Bronchial epithelial cell (primary cell): Measurements from ENCODE around the gene MCM3AP. TPM values are rescaled to one million over a fixed set of nuclear protein-coding genes. Genes with fewer than 3 reads are reported as not detected.

Experiments
- DNase-seq: peaks from one replicate; pipeline ENCODE4 v3.0.0-alpha.2; 2010; ENCODE audit warnings: low read depth
- FAIRE-seq: peaks from 2 replicates; lab custom pipeline; 2011; peaks lifted over from hg19 to GRCh38; lab: Jason Lieb, UNC
- H3K27me3 ChIP-seq: 2 replicates; pipeline ENCODE4 v1.5.1; 2011; ENCODE audit warnings: low read length; ENCODE audit not compliant: control insufficient read depth, insufficient read depth
- H3K36me3 ChIP-seq: 2 replicates; pipeline ENCODE4 v1.5.1; 2011; ENCODE audit warnings: low read length; ENCODE audit not compliant: control insufficient read depth, insufficient read depth
- H3K4me3 ChIP-seq: 2 replicates; pipeline ENCODE4 v1.5.1; 2011; ENCODE audit warnings: mild to moderate bottlenecking, low read depth, low read length, control low read depth
- CTCF ChIP-seq: IDR thresholded peaks from 2 replicates; pipeline ENCODE4 v1.5.1; 2011; ENCODE audit warnings: mild to moderate bottlenecking, moderate library complexity, low read length, control low read depth, inconsistent platforms; ENCODE audit not compliant: insufficient read depth, severe bottlenecking
- total RNA-seq: library from RNA; depleted of rRNA; stranded (reverse); fragments of >200 nt; gene quantifications from 2 replicates; pipeline ENCODE4 v1.2.1, GENCODE V29; 2014

The MCM3AP gene
- total RNA-seq, 1 donor from 2014 or later: 70.8 TPM

DNA sequence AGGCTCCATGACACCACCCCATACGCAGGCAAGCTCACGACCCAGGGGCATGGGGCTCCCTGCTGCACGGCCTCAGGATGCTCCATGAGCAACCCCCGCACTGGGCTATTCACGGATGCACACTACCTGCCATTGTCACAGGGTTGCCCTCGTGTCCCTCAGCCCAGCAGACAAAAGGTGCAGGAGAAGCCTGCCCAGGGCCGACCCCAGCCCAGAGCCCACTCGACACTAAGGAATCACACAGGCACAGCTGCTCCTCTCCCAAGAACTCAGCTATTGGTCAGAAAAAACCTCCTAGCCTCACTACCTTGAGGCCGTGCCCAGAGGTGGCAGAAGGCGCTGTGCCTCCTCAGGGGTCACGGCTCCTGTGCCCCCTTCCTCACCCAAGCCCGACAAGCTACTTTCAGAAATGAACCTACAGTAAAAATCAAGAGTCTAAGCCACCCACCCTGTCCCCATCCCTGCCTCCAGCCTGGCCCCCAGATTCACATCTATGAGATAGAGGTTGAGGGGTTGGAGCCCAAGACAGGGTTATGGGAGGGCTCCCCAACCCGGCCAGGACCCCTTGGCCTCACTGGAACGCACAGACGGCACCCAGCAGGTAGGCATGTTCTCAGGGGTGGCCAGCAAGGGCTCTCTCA is 94.8 kb downstream of the MCM3AP start:
- FAIRE-seq (no peak), DNase-seq (no peak)
- Histone ChIP-seq H3K4me3 (no peak overlapping the region), H3K36me3 (peaks cover 21% of the 10 kb centered on the region), H3K27me3 (no peaks in the 10 kb centered on the region)
- TF ChIP-seq CTCF: no peak

GRCh38 chr21:46189959-46190490 is 95.4 kb downstream of the MCM3AP start:
- no peak for FAIRE-seq
- Histone ChIP-seq H3K27me3 (no peaks in the 10 kb centered on the region), H3K36me3 (peaks cover 19% of the 10 kb centered on the region), H3K4me3 (no peak overlapping the region)
- no peak for TF ChIP-seq CTCF
- DNase-seq: no peak

- no peaks in the 10 kb centered on the region for H3K27me3 ChIP-seq
- H3K4me3 ChIP-seq: no peak overlapping the region
- FAIRE-seq (no peak), DNase-seq (peak; percentile 34)
- H3K36me3 ChIP-seq: peaks cover 15% of the 10 kb centered on the region
- no peak for TF ChIP-seq CTCF
Measured at GRCh38 chr21:46189213-46189958, 96.0 kb downstream of the MCM3AP start.

DNA sequence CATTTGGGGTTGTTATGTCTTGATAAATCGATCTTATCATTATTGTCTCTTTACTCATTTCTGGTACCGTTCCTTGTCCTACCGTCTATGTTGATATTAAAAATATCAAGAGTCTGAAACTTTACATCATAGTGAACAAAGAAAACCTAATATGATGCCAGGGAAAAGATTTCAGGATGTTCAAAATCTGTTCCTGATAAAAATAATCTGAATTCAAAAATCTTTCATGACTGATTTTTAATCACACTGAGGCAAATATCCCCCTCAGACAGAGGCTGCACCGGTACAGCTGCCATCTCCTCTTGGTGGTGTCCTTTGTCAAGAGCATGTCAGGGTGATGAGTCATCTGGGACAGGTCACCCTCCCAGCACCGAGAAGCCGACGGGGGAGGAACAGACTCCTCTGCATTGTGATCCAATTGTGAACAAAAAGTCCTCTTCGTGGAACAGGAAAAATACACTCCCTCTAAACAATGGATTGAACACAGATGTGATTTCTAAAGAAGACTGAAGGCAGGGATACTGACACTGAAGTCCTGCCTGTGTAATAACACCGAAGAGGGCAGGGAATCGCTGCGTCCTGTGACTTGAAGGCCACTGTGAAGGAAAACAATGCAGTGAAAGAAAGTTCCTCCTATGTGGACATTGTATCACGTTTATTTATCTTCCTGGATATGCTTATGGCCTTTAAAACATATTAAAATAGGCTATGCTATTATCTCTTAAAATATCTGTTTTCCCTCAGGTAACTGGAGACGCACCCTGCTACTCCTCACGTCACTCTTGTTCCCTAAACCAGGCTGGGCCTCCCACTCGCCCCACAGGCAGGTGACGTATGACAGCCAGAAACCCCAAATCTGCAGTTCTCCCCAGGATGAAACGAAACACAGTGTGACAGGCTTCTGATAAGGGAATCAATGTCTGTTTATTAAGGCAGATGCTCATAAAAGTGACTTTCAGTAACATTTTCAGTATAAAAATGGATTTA is 96.9 kb downstream of the MCM3AP start:
- H3K4me3 ChIP-seq: no peak overlapping the region
- H3K27me3 ChIP-seq: no peaks in the 10 kb centered on the region
- peaks cover 8% of the 10 kb centered on the region for H3K36me3 ChIP-seq
- DNase-seq (peak; percentile 60), FAIRE-seq (no peak)
- TF ChIP-seq CTCF: no peak

DNA sequence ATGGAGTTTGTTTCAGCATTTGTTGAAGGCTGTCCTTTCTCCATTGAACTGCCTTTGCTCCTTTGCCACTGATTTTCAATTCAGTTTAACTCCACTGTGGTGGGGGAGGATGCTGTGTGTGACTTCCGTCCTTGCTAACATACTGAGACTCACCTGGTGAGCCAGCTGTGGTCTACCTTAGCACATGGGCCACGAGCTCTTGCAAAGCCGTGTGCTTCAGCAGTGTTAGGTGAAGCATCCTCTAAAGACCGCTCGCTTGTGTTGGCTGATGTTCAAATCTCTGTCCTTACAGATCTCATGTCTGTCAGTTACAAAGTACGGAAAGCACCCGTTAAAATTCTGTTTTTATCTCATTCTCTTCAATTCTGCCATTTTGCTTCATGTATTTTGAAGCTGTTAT is 97.6 kb downstream of the MCM3AP start:
- no peaks in the 10 kb centered on the region for H3K27me3 ChIP-seq
- DNase-seq: no peak
- H3K36me3 ChIP-seq: peaks cover 7% of the 10 kb centered on the region
- no peak overlapping the region for H3K4me3 ChIP-seq
- FAIRE-seq: no peak
- TF ChIP-seq CTCF: no peak
